DLD1 (cell line): ENCODE measurements around the gene UBXN2A.
"Not testable (repeated sequence)": the region's sequence is repeated elsewhere in the genome, so short reads cannot be mapped to it uniquely, and the experiment has no call there.

Experiments used
- in situ Hi-C: cut with HindIII; loops from 2 replicates; pipeline ENCODE4 v1.10.0; 2017; ENCODE audit warnings: low sequenced_read_pairs

The UBXN2A gene

DNA sequence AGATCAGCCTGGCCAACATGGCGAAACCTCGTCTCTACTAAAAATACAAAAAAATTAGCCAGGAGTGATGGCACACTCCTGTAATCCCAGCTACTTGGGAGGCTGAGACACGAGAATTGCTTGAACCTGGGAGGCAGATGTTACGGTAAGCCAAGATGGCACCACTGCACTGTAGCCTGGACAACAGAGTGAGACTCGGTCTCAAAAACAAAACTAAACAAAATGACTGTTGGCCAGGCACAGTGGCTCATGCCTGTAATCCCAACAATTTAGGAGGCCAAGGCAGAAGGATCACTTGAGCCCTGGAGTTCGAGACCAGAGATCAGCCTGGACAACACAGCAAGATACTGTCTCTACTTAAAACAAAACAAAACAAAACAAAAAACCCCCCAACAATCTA, 102.9 kb downstream of the UBXN2A start:
- in situ Hi-C loops: not testable (repeated sequence)

DNA sequence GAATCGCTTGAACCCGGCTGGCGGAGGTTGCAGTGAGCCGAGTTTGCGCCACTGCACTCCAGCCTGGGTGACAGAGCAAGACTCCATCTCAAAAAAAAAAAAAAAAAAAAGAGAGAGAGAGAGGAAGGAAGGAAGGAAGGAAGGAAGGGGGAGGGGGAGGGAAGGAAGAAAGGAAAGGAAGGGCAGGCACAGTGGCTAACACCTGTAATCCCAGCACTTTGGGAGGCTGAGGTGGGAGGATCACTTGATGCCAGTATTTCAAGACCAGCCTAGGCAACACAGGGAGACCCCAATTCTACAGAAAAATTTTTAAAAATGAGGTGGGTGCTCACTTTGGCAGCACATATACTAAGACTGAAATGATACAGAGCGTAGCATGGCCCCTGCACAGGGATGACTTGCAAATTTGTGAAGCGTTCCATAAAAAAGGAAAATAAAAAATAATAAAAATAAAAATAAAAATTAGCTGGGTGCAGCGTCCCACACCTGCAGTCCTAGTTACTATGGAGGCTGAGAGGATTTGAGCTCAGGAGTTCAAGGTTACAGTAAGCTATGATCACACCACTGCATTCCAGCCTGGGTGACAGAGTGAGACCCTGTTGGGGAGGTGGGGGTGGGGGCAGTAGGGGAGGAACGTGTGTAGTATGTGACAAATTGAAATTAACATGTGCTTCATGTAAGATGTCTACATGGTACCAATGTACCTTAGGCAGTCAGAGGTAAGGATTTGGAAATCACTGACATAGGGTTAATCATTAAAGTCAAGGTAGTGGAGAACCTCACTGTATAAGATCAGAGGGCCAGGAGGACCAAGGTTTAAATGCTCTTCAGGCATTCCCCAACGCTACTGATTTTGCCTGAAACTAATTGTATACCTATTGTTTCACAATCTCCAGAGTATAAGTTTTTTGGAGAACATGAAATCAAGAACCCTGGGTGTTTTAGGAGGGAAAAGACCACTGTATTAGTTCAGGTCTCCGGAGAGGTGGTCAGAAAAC, 105.5 kb downstream of the UBXN2A start:
- in situ Hi-C loops: no loop called here

DNA sequence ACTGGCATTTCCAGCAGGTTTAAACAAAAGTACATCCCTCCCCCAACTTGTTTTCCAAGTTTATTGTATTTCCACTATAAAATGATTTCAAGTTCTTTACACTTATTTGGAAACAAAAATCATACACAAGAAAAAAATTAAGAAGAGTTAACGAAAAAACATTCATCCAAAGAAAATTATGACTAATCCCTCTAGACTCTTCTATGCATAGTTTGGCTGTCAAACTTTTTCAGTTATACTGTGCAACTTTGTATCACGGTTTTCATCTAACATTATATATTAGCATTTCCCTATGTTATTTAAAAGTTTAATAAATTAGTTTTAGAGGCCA, 106.3 kb downstream of the UBXN2A start:
- in situ Hi-C loops: no loop called here

DNA sequence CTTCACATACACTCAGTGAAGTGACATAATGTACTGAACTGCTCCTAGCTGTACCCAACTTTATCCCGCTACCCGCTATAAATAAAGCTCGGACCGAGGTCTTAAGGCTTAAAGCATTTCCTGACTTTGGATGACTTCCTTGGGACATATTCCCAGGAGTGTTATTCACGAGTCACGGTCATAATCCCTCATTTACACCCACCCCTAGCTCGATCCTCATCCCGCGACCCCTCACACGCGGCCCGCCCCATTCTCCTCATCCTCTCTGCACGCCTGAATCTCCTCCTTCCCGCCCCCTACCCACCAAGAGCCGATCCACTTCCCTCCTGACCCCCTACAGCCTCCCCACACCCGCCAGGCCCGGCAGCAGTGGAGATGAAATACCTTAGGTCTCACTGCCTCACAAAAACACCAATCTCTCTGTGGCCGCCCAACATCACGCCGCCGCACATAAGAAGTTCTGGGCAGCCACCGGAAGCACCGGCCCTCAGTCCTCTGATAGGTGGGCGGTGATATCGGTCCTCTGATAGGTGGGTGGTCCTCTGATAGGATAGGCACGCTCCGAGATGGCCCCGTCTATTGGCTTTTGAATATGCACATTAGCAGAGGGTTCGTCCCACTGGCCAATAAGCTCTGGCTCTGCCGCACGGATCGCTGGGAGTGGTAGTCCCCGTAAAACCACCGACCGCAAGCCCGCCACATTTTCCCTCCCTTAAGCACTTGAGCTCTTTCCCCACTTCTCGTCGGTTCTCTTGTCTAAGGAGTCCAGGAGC, 106.9 kb downstream of the UBXN2A start, which contains the start of gene WDCP:
Gene WDCP, minus strand, starts transcription at position 462 of the 773 bp plus-strand sequence. CDS start 7,897 bp downstream, outside the sequence.
- in situ Hi-C loops: no loop called here

DNA sequence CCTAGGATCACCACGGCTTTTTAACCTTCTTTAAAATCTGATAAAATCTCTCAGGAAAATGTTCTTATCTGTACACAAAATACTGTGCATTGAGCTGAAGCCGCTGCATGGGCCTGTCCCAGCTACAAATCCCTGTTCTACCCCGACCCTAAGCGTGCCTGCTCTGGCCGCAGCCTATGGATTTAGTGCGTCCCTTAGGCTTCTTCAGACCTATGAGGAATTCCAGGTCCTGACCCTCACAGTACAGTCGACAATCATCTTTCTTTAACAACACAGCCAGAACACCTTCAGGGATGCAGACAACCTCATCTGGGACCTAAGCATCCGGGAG, 107.4 kb downstream of the UBXN2A start:
- in situ Hi-C loops: no loop called here

DNA sequence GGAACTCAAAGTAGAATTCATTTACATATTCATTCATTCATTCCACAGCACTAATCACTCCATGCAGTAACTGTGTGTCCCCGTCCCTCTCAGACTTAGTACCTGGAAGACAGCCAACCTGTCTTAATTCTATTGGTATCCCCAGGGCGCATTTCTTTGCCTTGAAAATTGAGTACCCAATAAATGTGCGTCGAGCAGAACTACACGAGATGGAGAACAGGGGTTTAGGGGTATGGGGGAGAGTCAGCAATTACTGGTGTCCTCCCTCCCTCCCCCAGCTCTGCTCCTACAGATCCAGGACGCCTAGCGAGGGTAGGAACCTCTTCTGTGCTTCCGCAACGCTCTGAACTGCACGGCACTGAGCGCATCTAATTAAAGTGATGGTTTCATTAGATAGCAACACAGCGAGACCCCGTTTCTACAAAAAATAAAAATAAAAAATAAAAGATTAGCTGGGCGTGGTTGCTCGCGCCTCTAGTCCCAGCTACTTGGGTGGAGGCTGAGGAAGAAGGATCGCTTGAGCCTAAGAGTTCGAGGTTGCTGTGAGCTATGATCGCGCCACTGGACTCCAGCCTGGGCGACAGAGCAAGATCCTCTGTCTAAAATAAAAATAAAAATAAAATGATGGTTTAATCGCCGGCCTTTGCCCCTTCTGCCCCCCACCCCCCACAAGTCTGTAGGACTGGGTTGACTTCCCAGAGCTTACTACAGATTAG, 108.7 kb downstream of the UBXN2A start:
- in situ Hi-C loops: no loop called here

DNA sequence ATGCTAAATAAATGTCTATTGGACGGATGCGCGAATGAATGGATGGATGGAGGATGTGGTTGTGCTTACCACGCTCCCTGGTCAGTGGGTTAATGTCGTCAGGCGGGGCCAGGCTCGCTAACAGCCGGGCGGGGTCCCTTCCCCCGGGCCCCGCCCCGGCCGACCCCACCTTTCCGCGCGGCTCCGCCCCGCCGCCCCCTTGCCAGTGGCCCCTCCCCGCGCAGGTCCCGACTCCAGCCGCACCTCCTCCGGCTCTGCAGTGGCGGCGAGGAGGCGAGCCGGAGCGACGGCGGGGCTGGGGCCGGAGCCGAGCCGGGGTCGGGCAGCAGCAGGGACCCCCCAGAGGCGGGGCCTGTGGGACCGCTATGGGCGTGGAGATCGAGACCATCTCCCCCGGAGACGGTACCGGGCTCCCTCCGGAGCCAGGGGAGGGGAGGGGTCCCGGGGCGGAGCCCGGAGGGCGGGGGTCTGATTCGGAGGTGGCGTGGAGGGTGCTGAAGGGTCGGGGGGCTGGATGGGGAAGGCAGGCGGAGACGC, 109.3 kb downstream of the UBXN2A start, which contains the start of gene FKBP1B:
Gene FKBP1B, plus strand, starts transcription at position 257 of the 537 bp plus-strand sequence. Its CDS starts 109 bp downstream, at position 366.
- in situ Hi-C loops: loop anchor here (25.0 kb wide), 1 partner anchor 237 kb away; no protein-coding TSS in a partner anchor

DNA sequence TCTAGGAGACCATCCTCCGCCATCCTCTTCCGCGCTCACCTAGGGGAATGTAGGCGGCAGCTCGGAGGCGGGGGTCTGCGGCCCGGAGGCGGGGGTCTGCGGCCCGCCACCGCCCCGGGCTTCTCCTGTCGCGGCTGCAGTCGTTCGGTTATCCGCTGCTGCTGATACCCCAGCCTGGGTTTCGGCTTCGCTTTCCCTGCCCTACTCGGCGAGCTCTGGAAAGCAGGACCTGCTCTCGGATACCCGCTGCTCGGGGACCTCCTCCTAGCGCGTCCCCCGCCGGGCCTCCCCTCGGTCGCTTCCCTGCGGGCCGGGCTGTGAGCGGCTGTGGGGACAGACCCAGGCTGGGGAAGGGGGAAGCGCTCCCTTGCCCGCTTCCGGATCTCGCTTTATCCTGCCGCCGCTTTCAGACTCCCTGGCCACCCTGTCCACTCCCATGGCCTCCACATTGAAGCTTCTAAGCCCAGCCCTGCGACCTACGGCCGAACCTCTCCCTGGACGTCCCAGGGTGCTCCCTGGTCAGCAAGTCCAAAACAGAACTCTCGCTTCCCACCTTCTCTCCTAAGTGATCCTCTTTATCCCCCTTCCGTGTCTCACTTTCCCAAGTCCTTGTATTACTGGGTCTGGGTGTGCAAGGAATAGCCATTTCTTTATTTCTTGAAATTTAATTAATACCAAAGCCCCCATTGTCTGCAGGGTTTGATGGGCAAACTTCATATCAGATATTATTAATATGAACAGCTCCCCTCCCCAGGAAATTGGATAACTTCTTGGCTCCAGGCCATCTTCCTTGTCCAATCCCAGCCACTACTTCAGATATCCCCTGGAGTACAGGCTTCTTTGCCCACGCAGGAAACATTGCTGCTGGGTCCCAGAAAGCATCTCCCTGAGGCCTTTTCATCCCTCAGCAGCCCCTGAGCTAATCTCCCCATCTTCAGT, 110.0 kb downstream of the UBXN2A start:
- in situ Hi-C loops: loop anchor here (25.0 kb wide), 1 partner anchor 238 kb away; no protein-coding TSS in a partner anchor

DNA sequence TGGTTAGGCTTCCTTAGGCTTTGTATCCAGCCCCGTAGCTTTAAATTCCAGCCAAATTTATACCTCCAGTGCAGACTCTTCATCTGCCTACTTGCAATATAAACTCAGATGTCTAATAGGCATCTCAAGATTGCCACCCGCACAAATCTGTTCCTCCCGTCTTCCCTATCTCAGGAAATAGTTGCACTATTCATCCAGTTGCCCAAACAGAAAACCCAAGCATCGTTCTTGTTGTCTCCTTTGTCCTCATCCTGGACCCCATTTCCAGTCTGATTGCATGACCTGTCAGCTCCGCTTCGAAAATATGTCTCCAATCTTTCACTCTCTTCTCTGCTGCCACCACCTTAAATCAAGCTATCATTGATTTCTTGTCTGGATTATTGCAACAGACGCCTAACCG, 111.6 kb downstream of the UBXN2A start:
- in situ Hi-C loops: loop anchor here (25.0 kb wide), 1 partner anchor 240 kb away; no protein-coding TSS in a partner anchor

DNA sequence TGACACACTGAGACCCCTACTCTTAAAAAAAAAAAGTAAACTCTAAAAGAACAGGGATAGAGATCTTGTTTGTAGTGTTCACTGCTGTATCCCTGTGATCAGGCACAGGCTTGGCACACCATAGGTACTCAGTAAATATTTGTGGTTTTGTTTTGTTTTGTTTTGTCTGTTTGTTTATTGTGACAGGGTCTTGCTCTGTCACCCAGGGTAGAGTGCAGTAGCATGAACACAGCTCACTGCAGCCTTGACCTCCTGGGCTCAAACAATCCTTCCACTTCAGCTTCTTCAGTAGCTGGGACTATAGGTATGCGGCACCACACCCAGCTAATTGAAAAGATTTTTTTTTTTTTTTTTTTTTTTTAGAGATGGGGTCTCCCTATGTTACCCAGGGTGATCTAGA, 112.7 kb downstream of the UBXN2A start:
- in situ Hi-C loops: loop anchor here (25.0 kb wide), 1 partner anchor 241 kb away; no protein-coding TSS in a partner anchor
